ENCODE measurements around the gene STK26.
"Not testable (repeated sequence)": the region's sequence is repeated elsewhere in the genome, so short reads cannot be mapped to it uniquely, and the experiment has no call there.

The STK26 gene

DNA sequence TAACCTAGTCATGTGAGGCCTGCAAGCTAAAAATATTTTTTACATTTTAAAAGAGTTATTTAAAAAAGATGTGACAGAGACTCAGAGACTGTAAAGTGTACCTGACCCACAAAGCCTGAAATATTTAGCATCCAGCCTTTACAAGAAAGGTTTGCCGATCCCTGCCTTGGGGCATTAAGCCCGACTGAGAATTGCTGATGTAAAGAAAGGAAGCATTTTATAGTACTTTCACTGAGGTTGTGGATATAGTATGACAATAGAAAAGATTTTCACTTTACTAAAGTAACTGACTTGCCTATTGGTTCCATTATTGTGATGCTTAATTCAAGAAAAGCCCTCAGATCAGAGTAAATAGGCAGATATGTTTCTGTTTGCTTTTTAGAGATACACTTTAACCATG lies 17.0 kb downstream of the STK26 start:
- DNase-seq = no peak

DNA sequence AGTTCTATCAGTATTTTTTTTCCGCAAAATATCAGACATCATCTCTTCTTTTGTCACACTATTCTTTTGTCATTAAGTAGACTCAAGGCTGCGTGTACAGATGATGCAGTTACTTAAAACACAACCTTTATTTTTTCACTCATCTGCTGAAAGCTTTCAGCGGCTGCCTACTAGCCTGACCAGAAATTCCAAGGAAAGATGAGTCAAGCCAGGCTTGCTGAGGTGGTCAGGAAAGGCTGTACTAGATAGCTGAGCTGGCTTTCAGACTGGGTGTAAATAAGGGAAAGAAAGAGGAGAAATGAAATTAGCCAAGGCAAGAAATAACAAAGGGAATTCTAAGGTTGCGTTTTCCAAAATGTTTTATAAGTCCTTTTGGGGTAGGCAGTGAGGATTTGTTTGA lies 17.9 kb downstream of the STK26 start:
- DNase-seq = no peak

DNA sequence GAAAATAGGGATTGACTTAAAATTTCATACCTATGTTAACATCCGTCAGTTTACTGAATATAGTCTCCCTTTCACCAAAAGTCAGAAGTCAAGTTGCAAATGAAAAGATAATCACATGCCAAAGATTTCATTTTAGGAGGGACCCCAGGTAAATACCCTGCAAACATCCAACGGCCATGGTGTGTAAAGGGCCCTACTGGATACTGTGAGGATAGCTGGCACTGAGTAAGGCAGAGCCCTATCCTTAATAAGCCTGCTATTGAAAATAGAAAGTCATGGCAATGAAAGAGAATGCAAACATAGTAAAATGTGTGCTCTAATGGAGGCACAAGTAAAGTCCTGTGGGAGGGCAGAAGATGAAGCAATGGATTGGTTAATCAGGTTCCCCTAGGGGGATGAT lies 20.9 kb downstream of the STK26 start:
- no peak for DNase-seq

DNA sequence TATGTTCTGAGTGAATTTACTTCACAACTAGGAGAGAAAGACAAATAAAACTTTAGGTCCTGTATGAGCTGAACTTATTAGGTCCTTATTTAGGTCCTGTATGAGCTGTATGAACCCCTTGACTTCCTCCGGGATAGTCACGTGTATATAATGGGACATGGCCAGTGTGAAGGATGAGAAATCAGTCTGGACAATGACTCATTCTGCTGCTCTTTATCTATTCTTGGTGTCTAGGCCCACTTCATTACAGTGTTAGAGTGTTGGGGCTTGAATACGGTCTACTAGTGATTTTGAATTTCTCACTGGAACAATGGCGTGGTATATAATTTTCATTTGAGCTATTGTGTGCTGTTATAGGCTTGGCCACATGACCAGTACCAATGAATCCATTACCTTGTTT lies 21.9 kb downstream of the STK26 start:
- DNase-seq = no peak

DNA sequence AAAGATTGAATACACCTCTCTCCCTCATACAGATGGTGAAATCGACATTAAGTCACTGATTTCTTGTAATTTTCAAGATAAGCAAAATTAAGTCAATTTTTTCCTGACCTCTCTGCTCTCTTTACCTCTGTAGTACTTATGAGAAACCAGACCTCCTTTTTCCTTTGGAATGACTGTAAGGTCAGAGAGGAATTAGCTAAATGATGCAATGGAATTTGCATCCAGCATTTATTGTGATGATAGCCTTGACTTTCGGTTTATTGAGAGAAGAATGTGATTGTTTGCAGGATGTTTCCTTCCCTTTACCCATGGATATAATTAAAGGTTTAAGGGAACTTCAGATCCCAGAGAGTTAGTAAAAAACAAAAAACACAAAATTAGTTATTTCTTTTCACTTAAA lies 22.4 kb downstream of the STK26 start:
- DNase-seq = no peak

DNA sequence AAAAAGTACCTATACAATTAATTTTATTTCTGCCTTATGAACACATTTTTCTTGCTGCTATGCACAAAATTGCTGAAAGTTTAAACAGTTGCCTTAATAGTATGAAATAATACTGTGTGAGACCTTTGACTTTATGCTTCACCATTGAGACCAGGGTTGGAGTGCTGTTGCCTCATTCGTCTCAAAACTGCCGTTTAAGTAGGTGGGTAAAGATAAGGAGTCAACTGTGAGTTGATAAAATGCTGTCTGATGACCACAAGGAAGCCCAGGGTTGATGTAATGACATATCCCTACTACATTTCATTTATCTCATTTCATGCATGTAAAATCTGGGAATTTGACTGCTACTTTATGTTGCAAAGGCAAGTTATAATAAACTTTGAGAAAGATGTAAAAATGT lies 23.4 kb downstream of the STK26 start:
- DNase-seq = no peak

DNA sequence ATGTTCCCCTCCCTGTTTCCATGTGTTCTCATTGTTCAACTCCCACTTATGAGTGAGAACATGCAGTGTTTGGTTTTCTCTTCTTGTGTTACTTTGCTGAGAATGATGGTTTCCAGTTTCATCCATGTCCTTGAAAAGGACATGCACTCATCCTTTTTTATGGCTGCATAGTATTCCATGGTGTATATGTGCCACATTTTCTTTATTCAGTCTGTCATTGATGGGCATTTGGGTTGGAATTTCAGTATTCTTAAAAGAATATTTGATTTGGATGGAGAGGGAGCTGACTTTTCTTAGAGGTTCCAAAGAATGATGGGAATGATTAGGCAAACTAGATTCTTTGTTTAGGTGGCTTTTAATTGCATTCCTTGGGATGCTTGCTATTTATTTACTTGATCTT lies 28.7 kb downstream of the STK26 start:
- DNase-seq = not testable (repeated sequence)

DNA sequence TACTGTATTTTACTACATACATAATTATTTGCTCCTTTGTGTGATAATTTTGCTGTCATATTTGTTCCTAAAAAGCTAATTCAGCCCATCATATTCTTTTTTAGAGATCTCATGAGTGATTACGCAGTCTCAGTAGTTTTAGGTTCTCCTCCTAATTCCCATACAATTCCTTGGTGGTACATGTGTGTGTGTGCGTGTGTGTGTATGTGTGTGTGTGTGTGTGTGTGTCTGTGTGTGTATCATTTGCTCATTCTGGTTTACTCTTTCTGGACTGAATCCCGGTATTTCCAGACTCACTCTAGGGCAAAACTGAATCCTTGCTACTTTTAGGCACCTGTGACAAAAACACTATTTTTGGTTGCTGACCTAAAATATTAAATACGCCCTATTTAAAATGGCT lies 34.9 kb downstream of the STK26 start:
- no peak for DNase-seq

DNA sequence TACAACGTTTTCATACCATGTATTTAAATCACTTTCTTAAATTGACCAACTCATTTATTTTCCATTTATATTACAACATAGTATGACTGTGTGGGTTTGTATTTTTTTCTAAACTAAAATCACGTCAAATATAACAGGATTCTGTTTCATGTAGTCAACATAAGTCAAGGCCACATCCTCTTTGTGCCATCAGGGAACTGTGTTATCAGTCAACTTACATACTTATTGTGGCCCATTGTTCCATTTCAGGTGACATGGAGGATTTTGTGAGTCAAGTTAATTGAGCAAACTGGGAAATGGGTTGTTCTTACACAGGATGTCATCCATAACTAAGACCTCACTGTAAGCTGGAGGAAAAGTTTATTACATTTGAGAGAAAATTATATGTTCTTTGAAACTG lies 35.9 kb downstream of the STK26 start:
- no peak for DNase-seq

DNA sequence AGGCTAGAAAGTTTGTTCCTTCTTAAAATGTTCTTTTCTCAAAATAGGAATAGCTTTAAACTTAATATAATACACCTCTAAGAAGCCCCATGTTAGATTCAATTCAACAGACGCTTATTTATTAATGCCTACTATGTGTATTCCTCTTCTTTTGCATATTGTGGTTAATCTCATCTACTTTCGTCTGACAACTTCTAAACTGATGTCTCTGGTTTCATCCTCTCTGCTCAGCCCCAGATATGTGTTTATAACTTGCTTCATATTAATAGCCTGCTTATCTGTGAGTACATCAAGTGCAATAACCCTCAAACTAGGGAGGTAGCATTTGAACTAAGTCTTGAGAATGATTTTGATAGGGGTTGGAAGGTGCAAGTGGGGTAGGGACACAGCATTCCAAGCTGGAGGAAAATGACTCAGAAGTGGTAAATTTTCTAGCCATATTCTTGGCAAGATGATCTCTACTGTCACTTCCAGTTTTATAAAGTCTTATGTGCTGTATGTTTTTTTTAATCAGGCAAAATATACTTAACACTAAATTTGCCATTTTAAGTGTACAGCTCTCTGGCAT lies 37.0 kb downstream of the STK26 start:
- DNase-seq = no peak

DNA sequence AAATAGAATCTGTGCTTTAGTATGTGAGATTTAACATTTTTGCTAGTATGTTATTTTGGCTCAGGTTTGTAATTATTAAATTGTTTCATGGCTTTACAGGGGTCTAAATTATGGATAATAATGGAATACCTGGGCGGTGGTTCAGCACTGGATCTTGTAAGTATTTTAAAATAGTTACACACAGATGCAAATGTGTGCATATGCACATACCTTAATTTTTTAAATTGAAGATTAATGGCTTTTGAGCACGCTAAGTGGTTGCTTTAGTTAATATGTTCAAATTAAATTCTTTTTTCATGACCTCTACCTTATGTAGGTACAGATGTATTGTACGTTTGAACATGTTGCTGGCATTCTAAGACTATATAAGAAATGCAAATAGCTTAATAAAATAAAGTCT lies 40.2 kb downstream of the STK26 start:
- DNase-seq = no peak

DNA sequence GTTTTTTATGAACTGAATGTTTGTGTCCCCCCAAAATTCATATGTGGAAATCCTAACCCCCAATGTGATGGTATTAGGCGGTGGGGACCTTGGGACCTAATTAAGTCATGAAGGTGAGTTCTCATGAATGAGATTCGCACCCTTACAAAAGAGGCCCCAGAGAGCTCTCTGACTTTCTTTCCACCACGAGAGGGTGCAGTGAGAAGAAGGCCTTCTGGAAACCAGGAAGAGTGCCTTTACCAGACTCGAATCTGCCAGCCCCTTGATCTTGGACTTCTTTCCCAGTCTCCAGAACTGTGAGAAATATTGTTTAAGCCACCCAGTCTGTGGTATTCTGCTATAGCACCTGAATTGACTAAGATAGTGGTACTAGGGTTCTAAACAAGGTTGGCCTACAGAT lies 40.8 kb downstream of the STK26 start:
- DNase-seq = no peak

DNA sequence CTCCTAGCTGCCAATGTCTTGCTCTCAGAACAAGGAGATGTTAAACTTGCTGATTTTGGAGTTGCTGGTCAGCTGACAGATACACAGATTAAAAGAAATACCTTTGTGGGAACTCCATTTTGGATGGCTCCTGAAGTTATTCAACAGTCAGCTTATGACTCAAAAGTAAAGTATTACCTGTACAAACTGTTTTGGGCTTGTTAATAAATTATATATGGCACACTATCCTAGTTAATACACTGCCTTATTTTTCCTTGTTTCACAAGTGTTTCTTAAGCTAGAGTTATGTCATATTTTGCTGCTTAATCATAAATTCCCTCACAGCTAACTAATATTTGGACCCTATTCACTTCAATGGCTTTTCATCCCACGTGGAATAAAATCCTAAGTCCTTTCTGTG lies 45.3 kb downstream of the STK26 start:
- no peak for DNase-seq

DNA sequence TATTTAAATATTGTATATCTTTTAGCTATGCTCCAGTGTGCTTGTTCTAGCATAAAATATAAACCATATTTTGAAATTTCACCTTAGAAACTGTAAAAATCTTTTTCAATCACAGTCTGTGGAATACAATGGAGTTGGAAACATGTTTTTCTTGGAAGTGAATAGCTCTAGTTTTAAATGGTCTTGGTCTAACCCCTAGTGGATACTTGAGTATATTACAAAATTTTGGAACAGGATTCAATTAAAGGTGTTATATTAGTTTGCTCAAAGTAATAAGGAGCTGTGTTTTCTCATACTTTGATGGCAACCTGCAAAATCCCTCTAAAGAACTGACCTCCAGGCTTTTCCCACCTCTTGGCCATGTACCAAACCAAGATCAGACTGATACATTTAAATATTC lies 48.2 kb downstream of the STK26 start:
- peak; percentile 45 for DNase-seq

DNA sequence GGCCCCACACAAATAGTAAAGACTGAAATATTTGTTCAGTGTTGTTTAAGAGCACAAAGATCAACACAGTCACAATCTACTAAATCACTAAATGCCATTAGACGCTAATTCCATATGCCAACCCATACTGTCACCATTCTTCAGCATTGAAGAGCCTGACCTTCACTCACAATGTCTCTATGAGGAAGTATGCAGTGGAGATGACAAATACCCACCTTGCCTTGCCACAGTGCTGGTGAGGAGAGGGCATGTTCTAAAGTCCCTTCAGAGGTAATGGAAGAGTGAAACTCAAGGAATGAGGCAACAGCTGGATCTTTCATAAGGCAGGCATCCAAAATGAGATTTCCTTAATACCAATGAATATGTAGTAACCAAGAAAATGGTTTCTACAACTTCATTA lies 54.3 kb downstream of the STK26 start:
- DNase-seq = no peak

DNA sequence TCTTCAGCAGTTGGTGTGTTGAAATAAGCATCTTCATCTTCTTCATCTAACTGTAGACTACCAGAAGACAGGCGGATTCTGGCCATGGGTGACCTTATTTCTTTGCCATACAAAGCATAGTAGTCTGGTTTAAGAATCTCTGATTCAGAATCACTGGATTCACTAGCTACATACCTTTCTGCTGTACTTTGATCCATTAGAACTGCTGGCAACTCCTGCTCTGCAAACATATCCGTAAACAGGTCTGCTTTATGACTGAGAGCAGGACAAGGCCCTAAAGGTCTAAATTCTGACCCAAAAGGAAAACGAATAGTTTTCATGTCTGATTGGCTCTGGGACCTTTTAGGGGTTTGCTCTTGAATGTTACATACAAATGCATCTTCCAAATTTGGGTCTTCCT lies 54.8 kb downstream of the STK26 start:
- DNase-seq = no peak

DNA sequence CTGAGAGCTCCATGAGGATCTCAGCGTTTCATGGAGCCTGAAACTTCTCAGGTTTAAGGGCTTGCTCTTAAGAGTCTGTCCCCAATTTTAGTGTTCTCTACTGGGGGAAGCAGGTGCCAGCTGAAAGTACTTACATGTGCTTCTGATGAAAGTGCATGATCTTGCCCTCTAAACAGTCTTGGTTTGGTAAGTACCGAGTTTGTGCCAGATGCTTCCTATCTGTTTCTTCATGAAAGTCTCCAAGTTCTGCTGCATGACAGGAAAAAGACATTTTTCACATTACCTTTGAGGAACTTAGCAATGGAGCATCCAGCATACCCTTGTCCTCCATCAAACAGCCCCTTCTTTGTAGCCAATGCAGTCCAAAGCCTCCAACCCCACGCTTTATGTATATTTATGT lies 62.7 kb downstream of the STK26 start:
- DNase-seq = no peak

DNA sequence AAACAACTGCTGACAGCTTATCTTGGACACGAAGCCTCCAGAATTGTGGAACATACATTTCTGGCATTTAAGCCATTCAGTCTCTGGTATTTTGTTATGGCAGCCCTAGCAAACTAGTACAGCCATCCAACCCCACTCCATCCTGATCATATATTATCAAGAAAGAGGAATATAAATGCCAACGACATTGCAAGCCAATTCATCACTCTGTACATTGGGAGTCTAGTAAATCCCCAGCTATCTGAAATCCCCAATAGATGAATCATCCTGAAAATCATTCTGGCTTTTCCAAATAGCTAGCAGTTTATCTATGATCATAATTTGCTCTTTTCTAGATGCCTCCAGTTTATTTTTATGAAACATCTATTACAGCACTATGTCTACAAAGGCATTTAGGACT lies 63.6 kb downstream of the STK26 start:
- no peak for DNase-seq

DNA sequence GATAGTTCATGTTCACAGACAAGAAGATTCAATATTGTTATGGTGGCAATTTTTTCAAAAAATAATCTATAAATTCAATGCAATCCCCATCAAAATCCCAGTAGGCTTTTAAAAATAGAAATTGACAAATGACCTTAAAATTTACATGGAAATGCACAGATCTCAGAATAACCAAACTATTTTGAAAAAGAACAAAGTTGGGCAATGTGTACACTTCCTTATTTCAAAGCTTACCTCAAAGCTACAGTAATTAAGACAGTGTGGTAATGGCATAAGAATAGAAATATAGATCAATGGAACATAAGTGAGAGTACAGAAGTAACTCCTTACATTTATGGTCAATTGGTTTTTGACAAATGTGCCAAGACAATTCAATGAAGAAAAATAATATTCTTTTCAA lies 65.8 kb downstream of the STK26 start:
- DNase-seq = no peak

DNA sequence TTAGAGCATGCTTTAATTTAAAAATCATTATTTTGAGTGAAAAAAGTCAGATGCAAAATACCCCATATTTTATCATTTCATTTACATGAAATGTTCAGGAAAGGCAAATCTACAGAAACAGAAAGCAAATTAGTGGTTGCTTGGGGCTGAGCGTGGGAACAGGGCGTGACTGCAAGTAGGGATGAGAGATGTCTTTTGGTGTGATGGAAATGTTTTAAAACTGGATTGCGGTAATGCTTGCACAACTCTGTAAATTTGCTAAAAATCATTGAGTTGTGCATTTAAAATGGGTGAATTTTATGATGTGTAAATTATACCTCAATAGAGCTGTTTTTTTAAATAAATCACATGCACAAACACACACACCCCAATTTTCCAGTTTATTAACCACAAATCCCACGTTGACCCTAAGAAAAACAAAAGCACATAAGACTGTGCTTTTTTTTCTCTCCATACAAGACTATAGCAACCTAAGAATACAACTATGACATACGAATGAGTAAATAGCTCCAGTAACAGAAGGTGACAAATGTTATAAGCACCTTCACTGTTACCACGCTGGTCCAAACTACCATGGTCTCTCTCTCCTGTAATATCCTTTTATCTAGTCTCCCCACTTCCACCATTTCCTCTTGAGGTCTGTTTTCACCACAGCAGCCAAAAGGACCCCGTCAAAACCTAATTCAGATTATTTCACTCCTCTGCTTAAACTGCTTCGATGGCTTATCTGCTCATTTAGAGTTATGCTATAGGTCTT lies 67.5 kb downstream of the STK26 start:
- DNase-seq = no peak

DNA sequence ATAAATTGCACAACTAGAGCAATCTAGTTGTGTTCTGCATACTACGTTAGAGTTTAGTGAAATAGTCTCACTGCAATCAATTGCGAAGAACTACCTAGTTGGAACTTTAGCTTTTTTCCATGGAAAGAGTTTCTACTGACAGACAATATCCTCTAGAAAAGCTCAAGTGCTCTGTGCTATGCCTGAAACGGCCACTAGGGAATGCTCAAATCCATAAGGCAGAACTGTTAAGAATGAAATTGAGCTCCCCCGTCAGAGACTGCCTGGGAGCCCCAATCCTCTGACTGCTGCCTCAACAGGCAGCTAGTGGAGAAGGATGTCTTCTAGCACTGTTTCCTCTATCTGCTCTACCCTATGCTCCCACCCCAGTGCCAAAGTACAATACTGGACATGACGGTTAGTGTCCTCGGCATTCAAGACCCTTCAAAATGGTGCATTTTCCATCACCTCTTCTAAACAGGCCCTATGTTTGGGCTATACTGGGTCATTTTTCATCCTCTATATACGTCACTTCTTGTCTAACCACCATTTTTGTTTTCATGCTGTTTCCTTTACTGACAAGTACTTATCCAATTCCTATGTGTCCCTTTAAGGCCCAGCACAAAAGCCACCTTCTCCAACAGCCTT lies 69.5 kb downstream of the STK26 start:
- peak; percentile 82 for DNase-seq

DNA sequence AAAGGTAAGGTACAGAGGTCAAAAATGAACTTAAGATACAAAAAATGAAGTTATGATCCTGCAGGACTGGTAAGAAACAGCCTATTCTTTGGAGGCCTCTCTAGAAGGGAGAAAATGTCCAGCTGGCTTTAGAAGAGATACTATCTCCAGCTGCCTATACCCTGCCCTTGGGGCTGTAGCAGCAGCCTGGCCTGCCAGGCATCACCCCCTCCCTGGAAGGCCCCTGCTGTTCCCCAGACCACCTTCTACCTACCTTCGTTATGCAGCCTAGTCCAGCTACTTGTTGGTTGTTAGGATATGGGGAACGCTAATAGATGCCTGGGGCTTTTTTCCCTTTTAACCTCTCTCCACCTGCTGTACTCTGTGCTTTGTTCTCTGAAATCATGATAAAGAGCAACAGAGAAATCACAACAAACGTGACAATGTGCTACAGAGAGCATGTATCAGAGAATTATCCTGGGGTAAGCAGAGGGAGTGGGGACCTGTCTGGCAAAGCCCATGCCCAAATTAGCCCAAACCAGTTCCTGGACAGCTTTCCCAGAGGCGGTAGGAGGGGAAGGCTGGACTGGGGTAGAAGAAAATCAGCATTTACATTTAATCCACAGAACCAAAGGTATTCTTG lies 70.2 kb downstream of the STK26 start:
- no peak for DNase-seq

DNA sequence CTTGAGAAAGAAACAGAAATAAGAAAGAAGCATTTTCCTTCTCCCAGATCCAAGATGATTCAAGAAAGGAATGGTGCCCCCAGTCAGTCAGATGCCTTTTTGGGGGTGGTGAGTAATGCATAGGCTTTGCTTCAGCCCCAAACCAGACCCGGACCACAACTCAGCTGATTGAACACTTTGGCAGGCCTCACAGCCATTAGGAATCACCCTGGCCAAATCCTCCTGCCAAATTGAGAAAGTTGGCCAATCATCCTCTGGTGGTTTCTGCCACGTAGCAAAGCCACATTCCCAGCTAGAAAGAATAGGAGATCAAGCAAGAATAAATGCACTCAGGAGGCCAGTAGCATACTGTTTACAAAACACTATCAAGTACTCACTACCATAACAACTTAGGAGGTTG lies 71.1 kb downstream of the STK26 start:
- peak; percentile 9 for DNase-seq

DNA sequence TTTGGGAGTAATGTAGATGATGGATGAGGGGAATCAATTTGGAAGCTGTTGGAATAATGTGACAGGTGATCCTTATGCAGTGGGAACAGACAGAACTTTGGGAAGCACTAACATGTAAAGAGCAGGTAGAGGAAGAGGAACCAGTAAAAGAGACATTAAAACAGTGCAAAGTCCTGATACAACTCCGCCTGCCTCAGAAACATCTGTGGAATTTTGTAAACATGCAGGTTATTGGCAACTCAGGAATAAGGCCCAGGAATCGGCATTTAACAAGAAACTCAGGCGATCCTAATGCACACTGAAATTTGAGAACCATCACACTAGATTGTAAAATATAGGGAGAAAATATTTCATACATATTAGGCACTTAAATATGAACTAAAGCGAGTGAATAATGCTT lies 75.6 kb downstream of the STK26 start:
- not testable (repeated sequence) for DNase-seq
